HEK293 (cell line): Measurements from ENCODE around the gene ZNF543.
A peak's percentile ranks its signal among the peaks of the same experiment; 100 is the strongest.

Source experiments
- ZNF558 ChIP-seq: fragments of 450-650 bp; formaldehyde crosslinking; IDR thresholded peaks from 2 replicates; pipeline ENCODE4 v1.5.1; 2016; ENCODE audit warnings: missing biosample characterization, missing genetic modification characterization
- ZNF785 ChIP-seq: fragments of 450-650 bp; formaldehyde crosslinking; IDR thresholded peaks from 2 replicates; pipeline ENCODE4 v1.5.1; 2016; ENCODE audit warnings: missing biosample characterization, missing genetic modification characterization
- TF ChIP-seq, protein P1 (sequence below): fragments of 450-650 bp; formaldehyde crosslinking; IDR thresholded peaks from 2 replicates; pipeline ENCODE4 v1.5.1; 2016; ENCODE audit warnings: missing biosample characterization, missing genetic modification characterization, low read depth
- TF ChIP-seq, protein P2 (sequence below): fragments of 450-650 bp; formaldehyde crosslinking; IDR thresholded peaks from 2 replicates; pipeline ENCODE4 v1.5.1; 2016; ENCODE audit warnings: missing biosample characterization, missing genetic modification characterization
- TF ChIP-seq, protein P3 (sequence below): fragments of 450-650 bp; formaldehyde crosslinking; optimal IDR thresholded peaks from 2 replicates; pipeline ENCODE3; 2016; ENCODE audit warnings: missing biosample characterization, mild to moderate bottlenecking, missing genetic modification characterization

DNA sequence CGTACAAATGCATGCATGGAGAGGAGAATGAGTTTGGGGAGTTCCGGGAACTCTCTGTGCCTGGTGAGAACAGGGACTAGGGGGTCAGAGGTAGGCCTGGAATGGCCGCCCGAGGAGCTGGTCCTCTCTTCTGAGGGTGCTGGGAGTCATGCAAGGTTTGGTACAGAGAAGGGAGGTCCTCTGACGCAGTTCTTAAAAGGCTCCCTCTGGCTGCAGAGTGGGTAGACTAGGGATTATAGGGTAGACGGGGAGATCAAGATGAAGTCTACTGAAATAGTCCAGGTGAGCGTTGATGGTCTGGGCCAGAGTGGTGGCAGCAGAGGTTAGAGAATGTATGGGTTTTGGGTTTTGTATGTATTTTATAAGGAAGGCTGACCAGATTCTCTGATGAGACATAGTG lies 31.6 kb downstream of the ZNF543 start:
- TF ChIP-seq ZNF785 (tag by site-specific recombination) (no peak), ZNF558 (tag by site-specific recombination) (no peak)
- TF ChIP-seq, protein P1, sequence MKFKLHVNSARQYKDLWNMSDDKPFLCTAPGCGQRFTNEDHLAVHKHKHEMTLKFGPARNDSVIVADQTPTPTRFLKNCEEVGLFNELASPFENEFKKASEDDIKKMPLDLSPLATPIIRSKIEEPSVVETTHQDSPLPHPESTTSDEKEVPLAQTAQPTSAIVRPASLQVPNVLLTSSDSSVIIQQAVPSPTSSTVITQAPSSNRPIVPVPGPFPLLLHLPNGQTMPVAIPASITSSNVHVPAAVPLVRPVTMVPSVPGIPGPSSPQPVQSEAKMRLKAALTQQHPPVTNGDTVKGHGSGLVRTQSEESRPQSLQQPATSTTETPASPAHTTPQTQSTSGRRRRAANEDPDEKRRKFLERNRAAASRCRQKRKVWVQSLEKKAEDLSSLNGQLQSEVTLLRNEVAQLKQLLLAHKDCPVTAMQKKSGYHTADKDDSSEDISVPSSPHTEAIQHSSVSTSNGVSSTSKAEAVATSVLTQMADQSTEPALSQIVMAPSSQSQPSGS, result no peak
- TF ChIP-seq, protein P2, sequence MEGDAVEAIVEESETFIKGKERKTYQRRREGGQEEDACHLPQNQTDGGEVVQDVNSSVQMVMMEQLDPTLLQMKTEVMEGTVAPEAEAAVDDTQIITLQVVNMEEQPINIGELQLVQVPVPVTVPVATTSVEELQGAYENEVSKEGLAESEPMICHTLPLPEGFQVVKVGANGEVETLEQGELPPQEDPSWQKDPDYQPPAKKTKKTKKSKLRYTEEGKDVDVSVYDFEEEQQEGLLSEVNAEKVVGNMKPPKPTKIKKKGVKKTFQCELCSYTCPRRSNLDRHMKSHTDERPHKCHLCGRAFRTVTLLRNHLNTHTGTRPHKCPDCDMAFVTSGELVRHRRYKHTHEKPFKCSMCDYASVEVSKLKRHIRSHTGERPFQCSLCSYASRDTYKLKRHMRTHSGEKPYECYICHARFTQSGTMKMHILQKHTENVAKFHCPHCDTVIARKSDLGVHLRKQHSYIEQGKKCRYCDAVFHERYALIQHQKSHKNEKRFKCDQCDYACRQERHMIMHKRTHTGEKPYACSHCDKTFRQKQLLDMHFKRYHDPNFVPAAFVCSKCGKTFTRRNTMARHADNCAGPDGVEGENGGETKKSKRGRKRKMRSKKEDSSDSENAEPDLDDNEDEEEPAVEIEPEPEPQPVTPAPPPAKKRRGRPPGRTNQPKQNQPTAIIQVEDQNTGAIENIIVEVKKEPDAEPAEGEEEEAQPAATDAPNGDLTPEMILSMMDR (tag by site-specific recombination), result 0 out of 2 replicates have a peak, but pooled peaks have one; percentile 11
- TF ChIP-seq, protein P3, sequence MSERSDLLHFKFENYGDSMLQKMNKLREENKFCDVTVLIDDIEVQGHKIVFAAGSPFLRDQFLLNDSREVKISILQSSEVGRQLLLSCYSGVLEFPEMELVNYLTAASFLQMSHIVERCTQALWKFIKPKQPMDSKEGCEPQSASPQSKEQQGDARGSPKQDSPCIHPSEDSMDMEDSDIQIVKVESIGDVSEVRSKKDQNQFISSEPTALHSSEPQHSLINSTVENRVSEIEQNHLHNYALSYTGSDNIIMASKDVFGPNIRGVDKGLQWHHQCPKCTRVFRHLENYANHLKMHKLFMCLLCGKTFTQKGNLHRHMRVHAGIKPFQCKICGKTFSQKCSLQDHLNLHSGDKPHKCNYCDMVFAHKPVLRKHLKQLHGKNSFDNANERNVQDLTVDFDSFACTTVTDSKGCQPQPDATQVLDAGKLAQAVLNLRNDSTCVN, result no peak
